ENCODE data around the gene BCAS3. TPM values are rescaled to one million over a fixed set of nuclear protein-coding genes. Genes with fewer than 3 reads are reported as not detected.
"Not testable (repeated sequence)": the region's sequence is repeated elsewhere in the genome, so short reads cannot be mapped to it uniquely, and the experiment has no call there.

Gene BCAS3
- total and polyA plus RNA-seq, 3 experiments from 2014 or later: 10.7 to 35.3 (median 13.5) TPM

DNA sequence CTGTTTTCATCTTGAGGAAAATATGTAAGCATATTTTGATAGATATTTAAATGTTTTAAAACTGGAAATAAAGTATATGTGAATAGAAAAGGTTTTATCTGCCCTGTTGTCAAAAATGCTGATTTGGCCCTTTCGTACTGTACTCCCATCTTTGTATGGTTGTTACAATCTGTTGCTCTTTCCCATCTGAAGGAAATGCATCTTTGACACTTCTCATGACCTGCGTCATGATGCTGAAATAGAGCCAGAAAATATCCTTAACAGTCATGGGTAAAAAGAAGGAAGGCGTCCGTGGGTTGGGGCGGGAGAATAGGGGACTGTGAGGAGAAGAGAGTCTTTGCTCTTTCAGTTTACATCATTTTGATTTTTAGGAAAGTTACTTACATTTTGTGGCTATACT lies 327.7 kb downstream of the BCAS3 start:
- ChIA-PET CTCF (no interaction called here), POLR2A (no interaction called here)
- no peaks in the 10 kb centered on the region for H3K4me1 ChIP-seq (ENCODE audit: insufficient read depth, low read length)
- no peak overlapping the region for H3K27ac Mint-ChIP-seq
- H3K27me3 ChIP-seq (ENCODE audit: insufficient read depth, low read length, poor library complexity, severe bottlenecking): no peaks in the 10 kb centered on the region
- H3K9me3 Mint-ChIP-seq: peaks cover 0 to 2% (median 0%) of the 10 kb centered on the region in 5 donors
- DNase-seq: no peak
- H3K9me3 ChIP-seq (ENCODE audit: low read length): no peaks in the 10 kb centered on the region
- H3K36me3 Mint-ChIP-seq: peaks cover 2 to 5% (median 3%) of the 10 kb centered on the region in 3 donors
- H3K4me1 Mint-ChIP-seq: no peaks in the 10 kb centered on the region
- no peak overlapping the region for H3K4me3 ChIP-seq (ENCODE audit: low read length)
- H3K4me3 Mint-ChIP-seq: no peak overlapping the region
- H3K27ac ChIP-seq (ENCODE audit: low read depth, low read length): no peak overlapping the region
- H3K27me3 Mint-ChIP-seq: no peaks in the 10 kb centered on the region
- H3K36me3 ChIP-seq (ENCODE audit: insufficient read depth, low read length): no peaks in the 10 kb centered on the region

DNA sequence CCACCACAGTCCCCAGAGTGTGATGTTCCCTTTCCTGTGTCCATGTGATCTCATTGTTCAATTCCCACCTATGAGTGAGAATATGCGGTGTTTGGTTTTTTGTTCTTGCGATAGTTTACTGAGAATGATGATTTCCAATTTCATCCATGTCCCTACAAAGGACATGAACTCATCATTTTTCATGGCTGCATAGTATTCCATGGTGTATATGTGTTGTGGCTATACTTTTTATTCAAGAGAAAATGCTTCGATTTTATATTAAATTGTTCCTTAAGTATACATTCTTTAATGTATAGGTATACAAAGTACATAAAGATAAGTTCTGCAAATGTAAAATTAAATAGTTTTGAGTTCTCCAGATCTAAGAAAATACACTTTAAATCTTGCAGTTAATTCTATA lies 328.3 kb downstream of the BCAS3 start:
- POLR2A ChIA-PET: not testable (repeated sequence)

DNA sequence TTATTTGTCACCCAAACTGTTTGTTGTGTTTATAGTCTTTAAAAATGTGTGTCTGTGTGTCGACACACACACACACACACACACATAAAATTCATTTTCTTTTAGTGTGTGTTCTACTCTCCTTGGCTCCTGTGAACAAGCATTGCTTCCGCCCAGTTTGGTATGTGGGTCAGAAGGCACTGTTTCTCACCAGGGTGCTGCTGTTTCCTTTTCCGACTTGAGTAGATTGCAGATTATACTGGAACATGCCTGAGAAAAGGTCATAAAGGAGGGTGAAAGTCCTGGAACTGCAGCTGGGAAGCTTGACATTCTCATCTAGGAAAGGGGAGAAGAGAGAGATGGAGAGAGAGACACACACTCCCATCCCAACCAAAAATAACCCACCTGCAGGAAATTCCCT lies 330.3 kb downstream of the BCAS3 start:
- Mint-ChIP-seq H3K27me3 (no peaks in the 10 kb centered on the region), H3K4me1 (no peaks in the 10 kb centered on the region), H3K36me3 (peaks cover 2 to 5% (median 3%) of the 10 kb centered on the region in 3 donors), H3K27ac (no peak overlapping the region), H3K4me3 (no peak overlapping the region), H3K9me3 (peaks cover 0 to 2% (median 0%) of the 10 kb centered on the region in 5 donors)
- H3K36me3 ChIP-seq (ENCODE audit: insufficient read depth, low read length): no peaks in the 10 kb centered on the region
- H3K4me1 ChIP-seq (ENCODE audit: insufficient read depth, low read length): no peaks in the 10 kb centered on the region
- CTCF ChIA-PET: no interaction called here
- H3K27ac ChIP-seq (ENCODE audit: low read depth, low read length): no peak overlapping the region
- no peak overlapping the region for H3K4me3 ChIP-seq (ENCODE audit: low read length)
- DNase-seq: no peak
- H3K27me3 ChIP-seq (ENCODE audit: insufficient read depth, low read length, poor library complexity, severe bottlenecking): no peaks in the 10 kb centered on the region
- POLR2A ChIA-PET: no interaction called here
- H3K9me3 ChIP-seq (ENCODE audit: low read length): no peaks in the 10 kb centered on the region

More for the DNA sequence above, 328.3 kb downstream of the BCAS3 start:
- H3K4me3 Mint-ChIP-seq; H3K9me3 ChIP-seq (ENCODE audit: low read length); H3K36me3 ChIP-seq (ENCODE audit: insufficient read depth, low read length); H3K27ac Mint-ChIP-seq; H3K4me3 ChIP-seq (ENCODE audit: low read length); CTCF ChIA-PET; H3K4me1 Mint-ChIP-seq; H3K36me3 Mint-ChIP-seq; H3K4me1 ChIP-seq (ENCODE audit: insufficient read depth, low read length); H3K27ac ChIP-seq (ENCODE audit: low read depth, low read length); H3K27me3 Mint-ChIP-seq; DNase-seq; H3K9me3 Mint-ChIP-seq; H3K27me3 ChIP-seq (ENCODE audit: insufficient read depth, low read length, poor library complexity, severe bottlenecking): not testable (repeated sequence)

DNA sequence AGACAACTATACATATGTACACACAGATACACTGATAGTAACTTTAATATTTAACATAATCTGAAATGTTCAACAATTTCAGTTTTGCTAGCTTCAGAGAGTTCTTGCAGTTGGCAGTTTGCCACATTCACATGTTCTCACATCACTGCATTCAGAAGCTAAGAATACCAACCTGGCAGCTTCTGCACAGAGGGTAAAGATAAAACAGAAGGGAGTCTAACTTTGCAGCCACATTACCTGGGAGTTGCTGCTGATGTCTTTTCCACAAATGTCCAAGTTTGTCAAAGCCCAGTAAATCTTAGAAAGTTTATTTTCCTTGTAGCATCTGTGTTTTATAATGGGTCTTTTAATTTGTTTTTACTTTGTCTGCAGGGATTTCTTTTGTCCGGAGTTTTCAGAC lies 332.0 kb downstream of the BCAS3 start:
- no peaks in the 10 kb centered on the region for H3K36me3 ChIP-seq (ENCODE audit: insufficient read depth, low read length)
- Mint-ChIP-seq H3K27me3 (no peaks in the 10 kb centered on the region), H3K27ac (no peak overlapping the region), H3K4me3 (no peak overlapping the region), H3K9me3 (peaks cover 0 to 2% (median 0%) of the 10 kb centered on the region in 5 donors), H3K4me1 (no peaks in the 10 kb centered on the region), H3K36me3 (peaks cover 0 to 5% (median 3%) of the 10 kb centered on the region in 3 donors)
- ChIA-PET POLR2A (no interaction called here), CTCF (no interaction called here)
- no peak overlapping the region for H3K27ac ChIP-seq (ENCODE audit: low read depth, low read length)
- no peaks in the 10 kb centered on the region for H3K4me1 ChIP-seq (ENCODE audit: insufficient read depth, low read length)
- H3K9me3 ChIP-seq (ENCODE audit: low read length): no peaks in the 10 kb centered on the region
- H3K4me3 ChIP-seq (ENCODE audit: low read length): no peak overlapping the region
- no peak for DNase-seq
- no peaks in the 10 kb centered on the region for H3K27me3 ChIP-seq (ENCODE audit: insufficient read depth, low read length, poor library complexity, severe bottlenecking)

DNA sequence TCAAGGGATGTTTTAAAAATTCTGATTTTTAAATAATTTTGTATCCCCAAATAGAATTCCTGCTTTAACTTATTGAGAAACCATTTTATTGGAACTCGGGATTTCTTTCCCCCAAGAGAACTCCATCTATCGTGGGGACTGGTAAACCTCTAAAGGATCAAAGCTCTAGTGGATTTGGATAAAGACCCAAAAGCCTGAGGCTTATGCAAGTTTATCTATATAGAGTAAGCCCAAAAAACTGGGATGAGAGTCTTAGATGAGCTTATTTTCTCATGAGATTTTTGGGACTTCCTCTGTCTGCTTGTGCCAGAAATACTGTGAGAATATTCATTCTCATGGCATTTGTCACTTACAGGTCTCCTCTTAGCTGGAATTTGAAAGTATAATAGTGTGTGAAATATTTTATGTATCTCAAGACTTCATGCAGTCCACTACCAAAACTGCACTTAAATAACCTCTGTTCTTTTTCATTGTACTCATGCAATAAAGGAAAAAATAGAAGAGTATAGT lies 333.1 kb downstream of the BCAS3 start:
- Mint-ChIP-seq H3K27me3 (no peaks in the 10 kb centered on the region), H3K27ac (no peak overlapping the region), H3K4me1 (no peaks in the 10 kb centered on the region), H3K9me3 (no peaks in the 10 kb centered on the region), H3K4me3 (no peak overlapping the region), H3K36me3 (peaks cover 0 to 3% (median 2%) of the 10 kb centered on the region in 3 donors)
- no peaks in the 10 kb centered on the region for H3K36me3 ChIP-seq (ENCODE audit: insufficient read depth, low read length)
- no peak overlapping the region for H3K27ac ChIP-seq (ENCODE audit: low read depth, low read length)
- H3K4me3 ChIP-seq (ENCODE audit: low read length): no peak overlapping the region
- POLR2A ChIA-PET: no interaction called here
- H3K4me1 ChIP-seq (ENCODE audit: insufficient read depth, low read length): no peaks in the 10 kb centered on the region
- no peaks in the 10 kb centered on the region for H3K27me3 ChIP-seq (ENCODE audit: insufficient read depth, low read length, poor library complexity, severe bottlenecking)
- no peaks in the 10 kb centered on the region for H3K9me3 ChIP-seq (ENCODE audit: low read length)
- no peak for DNase-seq
- CTCF ChIA-PET: no interaction called here

DNA sequence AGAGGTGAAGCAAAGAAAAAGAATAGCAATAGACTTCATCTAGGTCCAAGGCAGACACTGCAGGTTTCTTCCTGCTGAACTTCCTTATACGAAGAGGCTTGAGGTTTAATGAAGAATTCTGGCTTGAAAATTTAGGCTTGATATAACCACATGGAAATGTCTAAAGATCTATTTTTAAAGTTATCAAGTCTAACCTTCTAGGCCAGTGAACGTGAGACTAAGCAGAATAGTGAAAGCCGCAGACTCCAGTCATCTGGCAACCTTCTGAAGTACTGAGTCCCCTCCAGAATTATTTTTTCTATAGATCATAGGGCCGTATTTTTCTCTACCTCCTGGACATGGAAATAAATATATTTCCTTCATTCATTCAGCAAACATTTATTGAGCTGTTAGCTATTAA lies 333.6 kb downstream of the BCAS3 start:
- POLR2A ChIA-PET: interaction anchor here (0.6 kb wide), 1 partner anchor 1856 kb away, joined by 3 read pairs; the partner anchor contains the start of gene SKA2
- Histone ChIP-seq H3K27me3 (ENCODE audit: insufficient read depth, low read length, poor library complexity, severe bottlenecking) (no peaks in the 10 kb centered on the region), H3K36me3 (ENCODE audit: insufficient read depth, low read length) (no peaks in the 10 kb centered on the region), H3K27ac (ENCODE audit: low read depth, low read length) (no peak overlapping the region), H3K4me3 (ENCODE audit: low read length) (no peak overlapping the region), H3K9me3 (ENCODE audit: low read length) (no peaks in the 10 kb centered on the region), H3K4me1 (ENCODE audit: insufficient read depth, low read length) (no peaks in the 10 kb centered on the region)
- CTCF ChIA-PET: no interaction called here
- Mint-ChIP-seq H3K4me1 (no peaks in the 10 kb centered on the region), H3K4me3 (no peak overlapping the region), H3K36me3 (peaks cover 0 to 4% (median 3%) of the 10 kb centered on the region in 3 donors), H3K27ac (no peak overlapping the region), H3K9me3 (no peaks in the 10 kb centered on the region), H3K27me3 (no peaks in the 10 kb centered on the region)
- DNase-seq: no peak

DNA sequence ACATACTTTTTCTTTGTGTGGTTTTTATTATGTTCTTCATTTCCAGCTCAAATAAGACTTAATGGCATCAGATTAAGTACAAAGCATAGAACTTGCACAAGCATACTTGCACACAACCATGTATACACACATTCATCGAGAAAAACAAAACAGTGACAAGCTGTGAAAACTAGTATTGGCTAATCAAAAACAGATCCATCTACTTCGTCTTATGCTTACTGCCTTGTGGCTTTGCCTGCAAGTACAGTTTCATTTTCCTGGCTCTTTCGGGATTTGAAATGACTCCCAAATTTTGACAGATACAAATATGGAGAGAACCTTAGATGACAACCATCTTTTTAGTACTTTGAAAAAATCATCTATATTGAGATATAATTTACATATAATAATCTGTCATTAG lies 338.3 kb downstream of the BCAS3 start:
- POLR2A ChIA-PET: interaction anchor here (0.6 kb wide), 1 partner anchor 217 kb away, joined by 5 read pairs; no protein-coding TSS in a partner anchor
- no peak overlapping the region for H3K27ac Mint-ChIP-seq
- no peak overlapping the region for H3K27ac ChIP-seq (ENCODE audit: low read depth, low read length)
- no peak overlapping the region for H3K4me3 ChIP-seq (ENCODE audit: low read length)
- no peaks in the 10 kb centered on the region for H3K4me1 ChIP-seq (ENCODE audit: insufficient read depth, low read length)
- H3K36me3 ChIP-seq (ENCODE audit: insufficient read depth, low read length): no peaks in the 10 kb centered on the region
- H3K9me3 Mint-ChIP-seq: no peaks in the 10 kb centered on the region
- no peak overlapping the region for H3K4me3 Mint-ChIP-seq
- CTCF ChIA-PET: interaction anchor here (1.1 kb wide), 1 partner anchor 221 kb away, joined by 3 read pairs; no protein-coding TSS in a partner anchor
- DNase-seq: no peak
- peaks cover 0 to 1% of the 10 kb centered on the region in 2 donors for H3K27me3 Mint-ChIP-seq
- no peaks in the 10 kb centered on the region for H3K4me1 Mint-ChIP-seq
- no peaks in the 10 kb centered on the region for H3K27me3 ChIP-seq (ENCODE audit: insufficient read depth, low read length, poor library complexity, severe bottlenecking)
- H3K9me3 ChIP-seq (ENCODE audit: low read length): no peaks in the 10 kb centered on the region
- peaks cover 0 to 15% (median 1%) of the 10 kb centered on the region in 3 donors for H3K36me3 Mint-ChIP-seq

DNA sequence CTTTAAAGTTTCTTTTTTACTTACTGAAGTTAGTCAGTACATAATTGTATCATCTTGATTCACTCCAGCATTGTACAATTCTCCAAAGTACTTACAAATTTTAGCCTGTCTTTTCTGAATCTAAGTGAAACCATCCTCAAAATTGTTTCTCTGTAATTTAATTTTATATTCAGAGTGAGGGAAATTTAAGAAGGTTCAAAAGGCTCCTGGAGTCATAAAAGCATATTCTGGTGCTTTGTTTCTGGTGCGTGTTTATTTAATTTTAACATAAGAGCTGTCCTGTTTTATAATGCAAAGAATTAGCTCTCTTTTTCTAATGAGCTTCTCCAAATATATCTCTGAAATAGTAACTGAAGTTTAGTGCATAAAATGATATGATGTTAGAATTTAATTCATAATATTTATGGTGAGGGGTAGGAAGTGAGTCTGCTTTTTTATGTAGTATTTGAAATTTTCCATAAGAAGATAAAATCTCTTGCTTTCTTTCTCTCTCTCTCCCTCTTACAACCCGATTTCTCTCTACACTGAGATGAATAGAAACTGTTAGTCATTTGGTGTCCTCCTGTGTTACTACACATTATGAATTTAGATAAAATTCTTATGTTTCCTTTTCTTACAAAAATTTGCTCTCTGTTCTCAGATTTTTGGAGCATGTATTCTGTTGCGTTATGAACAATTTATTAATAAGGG lies 339.8 kb downstream of the BCAS3 start:
- no peaks in the 10 kb centered on the region for H3K9me3 Mint-ChIP-seq
- no peak for DNase-seq
- CTCF ChIA-PET: no interaction called here

More for the DNA sequence above, 339.8 kb downstream of the BCAS3 start:
- Mint-ChIP-seq H3K4me1 (no peaks in the 10 kb centered on the region), H3K27ac (no peak overlapping the region), H3K4me3 (no peak overlapping the region), H3K36me3 (peaks cover 0 to 15% (median 1%) of the 10 kb centered on the region in 3 donors), H3K27me3 (peaks cover 0 to 2% of the 10 kb centered on the region in 2 donors)
- H3K36me3 ChIP-seq (ENCODE audit: insufficient read depth, low read length): no peaks in the 10 kb centered on the region
- H3K27me3 ChIP-seq (ENCODE audit: insufficient read depth, low read length, poor library complexity, severe bottlenecking): no peaks in the 10 kb centered on the region
- no peaks in the 10 kb centered on the region for H3K9me3 ChIP-seq (ENCODE audit: low read length)
- POLR2A ChIA-PET: no interaction called here
- H3K4me1 ChIP-seq (ENCODE audit: insufficient read depth, low read length): no peaks in the 10 kb centered on the region
- no peak overlapping the region for H3K4me3 ChIP-seq (ENCODE audit: low read length)
- no peak overlapping the region for H3K27ac ChIP-seq (ENCODE audit: low read depth, low read length)
